T follicular helper cell (primary cell): ENCODE measurements around the gene OSTN.
"Not testable (repeated sequence)": the region's sequence is repeated elsewhere in the genome, so short reads cannot be mapped to it uniquely, and the experiment has no call there.

Experiments
- DNase-seq: peaks from one replicate; pipeline ENCODE4 v3.0.0-alpha.2; 2020; ENCODE audit warnings: low read depth

Gene OSTN

DNA sequence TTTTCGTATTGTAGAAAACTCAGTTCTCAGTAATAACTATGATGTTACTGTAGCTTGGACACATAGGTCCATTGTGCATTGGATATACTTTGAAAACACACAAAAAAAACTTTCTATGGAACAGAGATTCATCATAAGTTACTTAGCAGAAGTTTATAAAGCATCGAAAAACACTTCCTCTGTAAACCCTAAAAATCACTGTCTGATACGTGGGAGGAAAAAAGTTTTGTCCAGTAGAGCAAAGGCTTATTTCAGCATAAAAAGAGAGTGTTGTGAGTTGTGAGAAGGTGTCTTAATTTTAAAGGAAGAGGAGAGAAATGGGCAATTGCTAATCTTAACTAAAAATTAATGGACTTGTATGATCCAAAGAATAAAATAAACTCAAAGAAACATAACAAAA is 64.8 kb downstream of the OSTN start:
- no peak for DNase-seq

DNA sequence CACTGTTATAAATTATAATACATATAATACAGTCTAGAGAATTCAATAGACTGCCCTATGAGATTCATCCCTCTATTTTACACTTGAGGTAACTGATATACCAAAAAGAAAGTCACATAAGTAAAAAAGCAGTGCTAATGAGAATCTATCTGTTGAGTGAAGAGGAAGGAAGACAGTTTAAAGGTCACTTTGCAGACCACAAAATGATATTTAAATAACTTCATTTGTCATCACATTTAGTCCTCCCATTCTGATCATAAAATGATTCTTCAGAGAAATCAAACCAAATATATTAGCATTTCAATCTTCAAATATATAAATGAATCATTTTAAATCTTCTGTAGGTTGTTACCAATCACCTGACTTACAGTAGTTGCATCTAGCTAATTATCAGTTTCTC is 69.7 kb downstream of the OSTN start:
- DNase-seq, result no peak

DNA sequence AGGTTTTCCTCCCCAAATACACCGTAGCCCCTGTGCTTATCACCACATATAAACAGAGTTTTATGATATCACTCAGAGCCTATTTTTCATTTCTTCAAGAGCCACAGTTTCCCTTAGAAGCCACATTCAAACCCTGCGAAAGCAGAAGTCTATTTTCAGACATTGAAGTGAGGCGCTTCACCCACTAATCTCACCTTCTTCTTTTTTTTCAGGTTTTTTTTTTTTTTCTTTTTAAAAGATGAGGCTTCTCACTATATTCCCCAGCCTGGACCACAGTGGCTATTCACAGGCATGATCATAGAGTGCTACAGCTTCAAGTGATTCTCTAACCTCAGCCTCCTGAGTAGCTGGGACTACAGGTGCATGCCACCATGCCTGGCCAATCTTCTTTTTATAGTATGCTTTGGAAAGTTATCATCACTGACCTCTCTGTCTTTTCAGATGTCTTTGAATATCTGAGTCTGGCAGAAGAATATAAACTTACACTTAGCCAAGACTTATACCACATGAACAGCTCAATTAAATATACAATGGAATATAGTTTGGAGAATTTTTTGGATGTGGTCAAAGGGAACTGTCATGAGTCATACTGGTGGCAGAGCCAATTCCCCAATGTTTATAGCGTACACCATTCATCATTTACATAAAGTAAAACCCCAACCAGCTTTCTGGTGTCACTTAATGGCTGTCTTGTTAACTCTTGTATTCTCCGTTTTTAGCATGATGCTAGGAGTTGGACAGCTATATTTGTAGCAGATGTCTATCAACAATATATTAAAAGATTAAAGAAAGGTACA is 70.4 kb downstream of the OSTN start:
- no peak for DNase-seq

DNA sequence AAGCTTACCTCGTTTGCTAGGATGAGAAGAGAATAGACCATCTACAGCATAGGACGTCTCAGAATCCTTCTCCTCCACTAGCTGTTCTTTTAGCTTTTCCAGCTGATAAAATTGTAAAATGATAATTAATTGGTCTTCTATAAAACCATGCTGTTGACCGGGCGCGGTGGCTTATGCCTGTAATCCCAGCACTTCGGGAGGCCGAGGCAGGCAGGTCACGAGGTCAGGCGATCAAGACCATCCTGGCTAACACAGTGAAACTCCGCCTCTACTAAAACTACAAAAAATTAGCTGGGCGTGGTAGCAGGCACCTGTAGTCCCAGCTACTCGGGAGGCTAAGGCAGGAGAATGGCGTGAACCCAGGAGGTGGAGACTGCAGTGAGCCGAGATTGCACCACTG is 76.2 kb downstream of the OSTN start:
- DNase-seq, result not testable (repeated sequence)

DNA sequence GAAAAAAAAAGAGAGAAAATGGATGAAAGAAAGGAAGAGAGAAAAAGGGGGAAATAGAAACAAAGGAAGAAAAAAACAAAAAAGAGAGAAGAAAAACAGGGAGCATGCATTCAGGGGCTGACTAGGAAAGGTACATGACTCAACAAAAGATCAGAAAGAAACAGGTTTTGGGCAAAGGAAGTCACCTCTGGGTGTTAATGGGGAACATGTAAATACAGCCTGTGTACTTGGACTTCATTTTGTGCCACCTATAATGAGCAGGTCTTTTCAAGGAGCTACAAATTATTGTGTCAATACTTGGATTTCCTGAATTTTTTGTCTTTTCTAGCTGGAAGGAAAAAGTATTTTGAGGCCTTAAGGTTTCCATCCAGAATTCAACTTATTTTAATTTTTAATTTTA is 76.7 kb downstream of the OSTN start:
- DNase-seq, result no peak

DNA sequence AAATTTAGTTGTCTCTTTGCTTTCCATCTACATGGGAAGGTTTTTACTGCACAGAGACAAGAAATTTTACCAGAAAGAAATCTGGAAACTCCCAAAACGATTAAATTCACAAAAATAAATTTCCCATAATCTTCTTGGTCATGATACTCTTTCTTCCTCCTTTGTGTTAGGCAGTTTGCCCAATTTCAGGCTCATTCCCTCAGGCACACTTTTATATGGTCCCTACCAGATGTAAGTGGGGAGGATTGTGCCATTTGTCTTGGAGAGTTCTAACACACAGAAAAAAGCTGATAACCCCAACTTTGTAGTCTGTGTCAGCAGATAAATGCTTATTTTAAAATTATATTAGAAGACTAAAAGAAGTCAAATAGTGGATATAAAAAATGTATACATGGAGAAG is 81.1 kb downstream of the OSTN start:
- no peak for DNase-seq

DNA sequence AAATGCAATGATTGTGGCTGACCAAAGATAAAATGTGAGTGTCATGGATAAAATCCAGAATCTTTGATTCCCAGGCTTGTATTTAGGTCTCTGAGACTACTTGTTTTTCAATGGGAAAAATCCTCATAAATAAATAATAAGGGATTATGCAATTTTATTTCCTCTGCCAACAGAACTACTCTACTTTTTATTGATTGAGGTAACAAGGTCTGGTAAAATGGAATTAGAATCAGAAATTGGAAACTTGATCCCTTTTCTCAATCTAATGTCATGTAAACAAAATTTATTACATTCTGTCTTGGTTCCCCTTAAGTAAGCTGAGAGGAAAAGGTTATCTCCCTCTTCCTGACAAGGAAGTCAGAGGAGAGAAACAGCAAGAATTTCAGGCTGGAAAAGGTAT is 81.8 kb downstream of the OSTN start:
- no peak for DNase-seq

DNA sequence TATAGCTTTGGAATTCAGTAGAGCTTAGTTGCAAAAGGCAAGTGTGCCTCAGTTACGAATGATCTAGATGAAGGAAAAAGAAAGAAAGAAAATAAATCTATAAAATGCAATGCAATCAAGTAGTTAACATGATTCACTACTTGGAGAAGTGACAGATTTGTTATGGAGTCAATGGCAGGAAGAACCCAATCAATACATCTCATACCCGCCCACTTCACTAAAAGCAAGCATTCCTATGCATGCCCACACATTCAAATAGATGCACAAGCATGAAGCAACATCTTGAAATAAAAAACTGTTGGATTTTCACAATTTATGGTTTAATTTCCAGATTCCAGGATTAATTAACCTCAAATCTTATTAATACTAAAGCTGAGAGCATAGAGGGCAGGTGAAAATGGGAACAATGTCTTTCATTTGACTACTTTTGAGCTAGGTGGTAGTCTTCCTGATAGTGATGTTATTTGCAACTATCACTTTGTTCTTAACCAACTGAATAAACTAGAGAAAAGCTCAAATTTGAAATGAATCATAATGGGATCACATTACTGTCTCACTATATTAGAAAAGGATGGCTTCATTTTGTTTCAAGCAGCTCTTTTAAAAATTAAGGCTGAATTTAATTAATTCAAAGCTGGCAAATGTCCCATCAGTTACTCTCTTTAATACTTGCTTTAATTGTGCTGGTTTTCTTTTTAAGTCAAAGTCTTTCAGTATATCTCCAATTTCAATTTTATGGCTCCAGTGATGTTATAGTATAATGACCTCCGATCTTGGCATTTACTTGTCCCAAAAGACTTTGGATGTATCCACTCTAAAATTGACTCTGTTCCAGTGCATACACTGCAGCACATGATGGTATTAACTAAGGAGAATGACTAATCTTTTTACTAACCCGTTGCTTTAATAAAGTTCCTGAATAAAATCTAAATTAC is 83.5 kb downstream of the OSTN start:
- no peak for DNase-seq

DNA sequence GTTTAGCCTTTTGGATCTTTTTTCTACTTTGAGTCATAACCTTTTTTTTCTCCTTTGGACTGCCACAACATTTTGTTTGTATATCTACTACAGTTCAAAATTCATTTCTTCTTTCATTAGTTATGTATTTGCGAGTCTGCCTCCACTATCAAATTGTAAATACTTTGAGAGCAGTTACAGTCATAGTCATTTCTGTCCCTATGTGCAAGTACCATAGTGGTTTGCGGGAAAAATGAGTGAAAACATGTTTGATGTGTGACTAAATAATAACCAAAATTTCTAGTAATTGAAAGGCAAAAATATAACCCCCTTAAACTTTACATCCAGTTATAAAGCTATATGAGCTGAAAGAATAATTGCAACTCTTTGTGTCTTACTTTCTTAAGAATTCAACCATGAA is 84.4 kb downstream of the OSTN start:
- DNase-seq, result no peak

DNA sequence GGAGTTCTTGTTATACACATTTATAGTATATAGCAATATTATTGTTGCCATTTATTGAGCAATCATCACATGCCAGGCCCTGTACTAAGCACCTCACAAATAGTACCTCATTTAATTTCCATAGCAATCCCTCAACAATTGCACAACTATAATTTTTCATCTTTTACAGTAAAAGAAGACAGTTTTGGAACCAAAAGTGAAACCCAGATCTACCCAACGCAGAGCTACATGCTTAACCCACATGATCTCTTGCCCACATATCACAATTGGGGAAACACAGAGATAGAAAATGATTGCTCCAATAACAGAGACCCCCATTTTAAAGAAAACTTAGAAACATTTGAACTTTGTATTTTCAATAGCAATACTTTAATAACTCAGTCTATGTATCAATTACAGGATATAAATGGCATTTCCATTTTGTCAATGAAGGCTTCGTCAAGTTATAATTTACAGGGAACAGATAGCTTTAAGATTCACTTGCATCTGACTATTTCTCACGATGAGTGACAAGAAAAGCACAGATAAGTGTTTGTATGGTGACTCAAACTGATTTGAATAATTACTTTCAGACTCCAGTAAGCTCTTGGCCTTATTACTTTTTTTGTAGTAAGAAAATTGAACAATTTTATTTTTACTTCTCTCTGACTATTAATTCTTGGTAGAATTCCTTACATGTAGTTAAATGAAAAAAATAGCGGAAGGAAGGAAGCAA is 91.4 kb downstream of the OSTN start:
- no peak for DNase-seq

DNA sequence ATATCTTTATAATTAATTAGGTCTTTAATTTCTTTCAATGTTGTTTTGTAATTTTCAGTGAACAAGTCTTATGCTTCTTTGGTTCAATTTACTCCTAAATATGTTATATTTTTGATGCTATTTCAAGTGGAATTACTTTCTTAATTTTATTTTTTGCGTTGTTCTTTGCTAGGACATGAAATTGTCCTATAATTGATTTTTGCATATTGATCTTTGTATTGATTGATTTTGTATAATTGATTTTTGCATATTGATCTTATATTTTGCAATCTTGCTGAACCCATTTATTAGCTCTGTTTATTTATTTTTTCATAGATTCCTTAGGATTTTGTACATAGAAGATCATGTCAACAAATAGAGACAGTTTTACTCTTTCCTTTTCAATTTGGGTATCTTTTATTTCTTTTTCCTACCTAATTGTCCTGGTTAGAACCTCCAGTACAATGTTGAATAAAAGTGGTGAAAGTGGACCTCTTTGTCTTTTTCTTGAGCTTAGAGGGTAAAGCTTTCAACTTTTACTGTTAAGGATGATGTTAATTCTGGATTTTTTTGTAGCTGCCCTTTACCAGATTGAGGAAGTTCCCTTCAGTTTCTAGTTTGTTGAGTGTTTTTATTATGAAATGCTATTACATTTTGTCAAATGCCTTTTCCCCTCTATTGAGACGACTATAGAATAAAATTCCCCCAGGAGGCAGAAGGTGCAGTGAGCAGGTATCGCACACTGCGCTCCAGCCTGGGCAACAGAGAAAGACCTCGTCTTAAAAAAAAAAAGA is 93.4 kb downstream of the OSTN start:
- DNase-seq, result no peak

DNA sequence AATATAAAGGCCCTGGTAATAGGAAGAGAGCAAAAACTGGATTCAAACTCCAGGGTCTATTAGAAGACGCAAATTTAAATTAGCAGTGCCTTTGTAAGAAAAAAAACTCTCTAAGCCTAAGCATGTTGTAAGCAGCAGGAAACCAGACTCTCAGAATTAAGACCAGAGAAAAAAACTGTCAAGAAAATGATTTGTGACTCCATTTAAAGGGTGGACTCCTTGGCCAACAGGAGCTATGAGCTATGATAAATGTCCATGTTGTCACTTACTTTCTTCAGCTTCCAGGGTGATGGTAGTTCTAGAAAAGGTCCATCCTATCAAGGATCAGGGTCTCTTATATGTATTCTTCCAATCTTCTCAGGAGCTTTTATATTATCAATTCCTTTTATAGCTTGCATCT is 95.2 kb downstream of the OSTN start:
- no peak for DNase-seq

DNA sequence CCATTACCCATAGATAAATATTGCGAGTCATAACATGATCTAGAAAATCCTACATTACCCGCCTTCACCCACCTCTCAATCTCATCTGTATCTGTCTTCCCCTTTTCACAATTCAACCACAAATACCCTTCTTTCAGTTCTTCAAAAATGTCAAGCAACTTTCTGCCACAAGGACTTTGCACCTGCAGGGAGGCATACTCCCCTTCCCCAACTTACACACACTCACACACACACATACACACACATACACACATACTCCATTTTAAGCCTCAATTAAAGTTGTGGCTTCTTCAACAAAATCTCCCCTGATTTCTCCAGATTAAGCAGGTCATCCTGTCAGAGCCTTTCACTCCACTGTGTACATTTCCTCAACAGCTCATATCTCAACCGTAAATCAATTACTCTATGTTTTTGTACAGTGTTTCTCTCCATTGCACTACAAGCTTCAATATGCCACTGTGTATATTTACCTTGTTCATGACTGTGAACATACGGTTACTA is 97.0 kb downstream of the OSTN start:
- DNase-seq, result no peak

DNA sequence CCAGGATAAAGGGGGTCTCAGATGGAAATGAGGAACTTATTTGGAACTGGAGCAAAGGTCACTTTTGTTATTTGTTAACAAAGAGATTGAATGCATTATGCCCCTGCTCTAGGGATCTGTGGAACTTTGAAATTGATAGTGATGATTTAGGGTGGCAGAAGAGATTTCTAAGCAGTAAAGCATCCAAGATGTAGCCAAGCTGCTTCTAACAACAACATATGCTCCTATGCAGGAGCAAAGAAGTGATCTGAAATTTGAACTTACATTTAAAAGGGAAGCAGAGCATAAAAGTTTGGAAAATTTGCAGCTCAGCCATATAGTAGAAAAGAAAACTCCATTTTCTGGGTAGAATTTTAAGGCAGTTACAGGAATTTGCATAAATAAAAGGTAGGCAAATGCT is 99.8 kb downstream of the OSTN start:
- DNase-seq, result no peak

DNA sequence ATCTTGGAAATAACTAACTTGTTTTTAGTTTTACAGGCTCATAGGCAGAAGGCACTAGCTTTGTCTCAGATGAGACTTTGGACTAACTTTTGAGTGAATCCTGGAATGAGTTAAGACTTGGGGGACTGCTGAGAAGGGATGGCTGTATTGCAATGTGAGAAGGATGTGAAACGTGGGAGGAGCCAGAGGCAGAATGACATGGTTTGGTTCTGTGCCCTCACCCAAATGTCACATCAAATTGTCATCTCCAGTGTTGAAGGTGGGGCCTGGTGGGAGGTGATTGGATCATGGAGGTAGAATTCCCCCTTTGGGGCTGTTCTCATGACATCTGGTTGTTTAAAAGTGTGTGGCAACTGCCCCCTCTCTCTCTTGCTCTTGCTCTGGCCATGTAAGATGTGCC is 101.4 kb downstream of the OSTN start:
- no peak for DNase-seq

DNA sequence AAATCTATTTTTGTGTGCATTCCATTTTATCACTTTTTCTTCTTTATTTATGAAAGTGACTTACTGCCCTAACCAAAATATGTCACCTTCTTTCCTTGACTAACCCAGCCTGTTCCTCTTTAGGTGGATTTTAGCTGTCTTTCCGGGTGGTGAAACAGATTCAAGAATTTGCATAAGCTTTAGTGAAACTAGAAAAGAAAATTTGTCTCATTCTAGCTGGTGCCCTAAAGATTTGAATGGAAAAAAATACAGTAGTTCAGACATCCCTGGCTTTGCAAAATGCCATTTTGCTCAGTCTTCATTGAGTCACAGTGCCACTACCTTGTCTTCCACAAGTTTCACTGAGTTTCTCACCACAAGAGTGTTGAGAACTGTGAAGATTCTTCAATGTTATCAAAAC is 102.0 kb downstream of the OSTN start:
- no peak for DNase-seq

DNA sequence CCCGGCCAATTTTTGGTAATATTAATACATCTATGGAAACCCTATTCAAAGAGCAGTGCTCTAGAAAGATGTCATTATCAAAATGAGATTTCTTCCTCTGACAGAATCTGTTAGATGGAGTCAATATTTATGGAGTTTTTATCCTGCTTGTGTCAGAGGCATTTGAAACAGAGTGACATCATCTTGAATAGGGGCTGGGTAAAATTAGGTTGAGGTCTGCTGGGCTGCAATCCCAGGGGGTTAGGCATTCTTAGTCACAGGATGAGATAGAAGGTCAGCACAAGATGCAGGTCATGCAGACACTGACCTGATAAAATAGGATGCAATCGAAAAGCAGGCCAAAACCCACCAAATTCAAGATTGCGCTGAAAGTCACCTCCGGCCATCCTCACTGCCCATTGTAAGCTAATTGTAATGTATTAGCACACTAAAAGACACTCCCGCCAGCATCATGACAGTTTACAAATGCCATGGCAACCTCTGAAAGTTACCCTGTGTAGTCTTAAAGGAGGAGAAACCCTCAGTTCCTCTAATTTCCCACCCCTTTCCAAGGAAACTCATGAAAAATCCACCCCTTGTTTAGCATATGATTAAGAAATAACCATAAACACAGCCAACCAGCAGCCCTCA is 102.9 kb downstream of the OSTN start:
- DNase-seq, result no peak

DNA sequence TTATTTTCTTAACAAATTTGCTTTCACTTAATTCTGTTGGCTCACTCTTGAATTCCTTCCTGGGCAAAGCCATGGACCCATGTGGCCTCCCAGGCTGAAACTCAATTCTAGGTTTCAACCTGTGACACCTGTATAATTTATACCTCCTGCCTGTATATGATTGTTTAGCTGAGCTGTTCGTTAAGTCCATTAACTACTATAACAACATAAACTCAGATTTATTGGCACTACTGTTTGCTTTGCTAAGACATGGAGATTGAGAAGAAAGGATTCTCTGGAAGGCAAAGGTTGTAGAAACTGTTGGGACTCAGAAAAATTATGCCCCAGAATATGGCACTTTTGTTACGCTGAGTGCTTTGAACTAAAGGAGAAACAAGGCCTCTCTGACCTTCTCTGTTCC is 103.4 kb downstream of the OSTN start:
- DNase-seq, result no peak

DNA sequence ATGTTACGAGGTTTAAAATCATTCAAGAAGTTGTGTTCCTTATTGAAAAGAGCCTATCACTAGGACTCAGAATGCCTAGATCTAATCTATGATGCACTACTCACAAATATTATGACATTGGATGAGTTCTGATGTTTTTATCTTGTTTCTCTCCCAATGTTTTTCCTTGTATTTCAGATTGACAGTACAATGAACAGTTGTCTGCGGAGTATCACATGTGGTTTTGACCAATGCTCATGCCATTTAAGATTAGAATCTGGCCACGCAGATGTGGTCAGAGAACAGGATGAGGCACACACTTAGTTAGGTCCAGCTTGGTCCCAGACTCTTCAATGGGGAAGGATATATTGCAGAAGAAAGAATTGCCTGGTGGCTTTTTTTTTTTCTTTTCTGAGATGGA is 104.6 kb downstream of the OSTN start:
- no peak for DNase-seq

DNA sequence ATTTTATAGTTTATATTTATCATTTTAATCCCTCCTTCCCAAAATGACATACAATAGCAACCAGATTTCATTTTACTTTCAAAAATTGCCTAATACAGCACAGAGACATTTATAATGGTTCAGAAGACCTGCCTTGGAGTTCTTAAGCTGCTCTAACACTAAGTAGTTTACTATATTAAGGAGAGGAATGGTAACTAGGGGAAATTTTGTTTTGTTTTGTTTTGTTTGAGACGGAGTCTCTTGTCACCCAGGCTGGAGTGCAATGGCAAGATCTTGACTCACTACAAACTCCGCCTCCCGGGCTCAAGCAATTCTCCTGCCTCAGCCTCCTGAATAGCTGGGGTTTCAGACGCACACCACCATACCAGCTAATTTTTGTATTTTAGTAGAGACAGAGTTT is 107.4 kb downstream of the OSTN start:
- no peak for DNase-seq

DNA sequence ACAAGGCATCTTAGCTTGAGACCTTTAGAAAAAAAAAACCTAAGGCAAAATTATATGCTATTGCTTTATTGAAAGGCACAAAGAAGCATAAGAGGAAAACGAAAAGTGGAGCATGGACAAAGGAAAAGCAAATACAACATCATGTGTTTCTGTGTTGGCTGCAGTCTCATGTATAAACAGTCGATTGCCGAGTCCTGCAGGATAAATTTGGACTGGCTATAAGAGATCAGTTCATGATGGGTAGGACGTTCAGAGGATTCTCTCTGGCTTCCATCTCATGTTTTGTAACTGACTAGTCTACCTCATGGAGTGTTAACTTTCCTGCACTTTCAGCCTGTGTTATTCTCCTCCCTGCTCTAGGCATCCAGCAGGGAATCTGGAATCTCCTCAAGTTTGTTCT is 108.3 kb downstream of the OSTN start:
- no peak for DNase-seq
